Transverse colon (tissue), 4 donors: ENCODE measurements around the gene DRD3.

Source experiments
- CTCF ChIP-seq, 5 experiments: fragments of 200-600 bp in 3 of 5; fragments of 450-650 bp in 2 of 5; sonication (generic) in 3 of 5; IDR thresholded peaks; 1 replicate in 2 of 5; 2 replicates in 3 of 5; pipeline ENCODE4 v1.5.1; 2016 to 2017; ENCODE audit warnings: antibody characterized with exemption in 5 of 5, inconsistent platforms in 3 of 5, mild to moderate bottlenecking in 2 of 5, moderate library complexity in 1 of 5
- POLR2A ChIP-seq: fragments of 450-650 bp; IDR thresholded peaks from one replicate; pipeline ENCODE4 v1.6.1; 2016; ENCODE audit warnings: antibody characterized with exemption, mild to moderate bottlenecking, moderate library complexity
- POLR2AphosphoS5 ChIP-seq, 3 donors: sonication (generic); formaldehyde crosslinking; IDR thresholded peaks; one replicate each; pipeline ENCODE4 v1.6.1; 2016; ENCODE audit warnings: antibody characterized with exemption in 3 of 3

DNA sequence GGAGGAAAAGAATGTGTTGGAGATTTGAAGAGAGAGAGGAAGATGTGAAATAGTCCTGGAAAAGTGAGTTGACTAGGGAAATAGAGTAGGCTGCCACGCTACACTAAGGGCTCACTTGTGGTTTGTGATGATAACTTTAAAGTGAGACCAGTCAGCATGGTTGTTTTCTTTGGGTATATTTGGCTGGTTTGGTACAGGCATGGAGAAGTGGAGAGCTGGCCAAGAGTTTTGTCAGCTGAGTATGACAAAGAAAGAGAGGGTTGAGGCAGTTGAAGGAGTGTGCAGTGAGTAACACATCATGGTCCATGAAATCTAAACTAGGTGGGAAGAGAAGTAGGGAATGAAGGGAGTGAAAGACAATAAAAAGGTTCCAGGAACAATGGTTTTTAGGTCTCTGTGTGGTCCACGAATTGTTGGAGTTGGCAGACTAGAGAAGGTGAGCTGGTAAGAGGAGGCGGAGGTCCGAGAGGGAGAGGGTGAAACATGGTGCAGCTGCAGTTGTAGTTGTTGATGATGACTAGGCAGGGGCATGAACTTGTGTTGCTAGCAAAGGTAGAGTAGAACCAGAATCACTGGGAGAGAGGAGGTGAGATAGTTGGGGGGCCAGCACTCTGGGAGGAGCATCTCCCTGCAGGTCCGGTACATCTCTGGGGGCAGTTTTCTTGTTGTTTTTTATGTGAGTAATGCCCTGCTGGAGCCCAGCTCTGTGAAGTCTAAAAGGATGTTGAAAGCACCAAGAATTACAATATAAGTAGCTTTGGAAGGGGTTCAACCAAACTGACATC, 37.5 kb upstream of the DRD3 start:
- TF ChIP-seq CTCF (IDR thresholded peaks at IDR 0.05) (no peak), POLR2A (no peak), POLR2AphosphoS5 (IDR thresholded peaks at IDR 0.05) (no peak)
